ENCODE measurements around the gene PLEKHH2.

GRCh38 chr2:43758739-43759138 lies 121.7 kb downstream of the PLEKHH2 start:
- TF ChIP-seq CTCF (IDR thresholded peaks at IDR 0.05; ENCODE audit: low read depth, low read length, poor library complexity, severe bottlenecking) (no peak), EZH2phosphoT487 (IDR thresholded peaks at IDR 0.05; ENCODE audit: borderline replicate concordance, low read length) (no peak)
